ENCODE measurements around the gene VANGL1.

Gene VANGL1

DNA sequence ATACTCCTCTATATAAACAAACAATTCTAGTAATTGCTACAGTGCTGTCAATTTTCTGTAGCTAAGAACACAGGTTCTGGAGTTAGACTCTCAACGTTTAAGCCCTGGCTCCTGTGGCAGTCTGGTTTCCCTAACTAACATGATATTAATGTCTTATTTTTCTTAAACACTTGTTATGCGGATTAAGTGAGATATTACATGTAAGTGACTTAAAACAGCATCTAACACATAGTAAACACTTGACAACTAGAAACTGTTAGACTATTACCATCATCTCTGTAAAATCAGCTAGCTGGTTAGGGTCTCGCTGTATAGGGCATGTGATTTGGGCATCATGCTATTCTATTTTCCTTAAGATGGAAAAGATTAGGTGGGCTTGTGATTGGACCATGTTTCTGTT, 2.3 kb downstream of the VANGL1 start:
- no peak for DNase-seq (ENCODE audit: low spot score)

GRCh38 chr1:115647047-115647446, 5.3 kb downstream of the VANGL1 start:
- peak; percentile 50 for DNase-seq (ENCODE audit: low spot score)

- no peak for DNase-seq (ENCODE audit: low spot score)
These were observed 5.7 kb downstream of the VANGL1 start for GRCh38 chr1:115647507-115647906.

GRCh38 chr1:115647919-115648650, 6.3 kb downstream of the VANGL1 start:
- no peak for DNase-seq (ENCODE audit: low spot score)

DNA sequence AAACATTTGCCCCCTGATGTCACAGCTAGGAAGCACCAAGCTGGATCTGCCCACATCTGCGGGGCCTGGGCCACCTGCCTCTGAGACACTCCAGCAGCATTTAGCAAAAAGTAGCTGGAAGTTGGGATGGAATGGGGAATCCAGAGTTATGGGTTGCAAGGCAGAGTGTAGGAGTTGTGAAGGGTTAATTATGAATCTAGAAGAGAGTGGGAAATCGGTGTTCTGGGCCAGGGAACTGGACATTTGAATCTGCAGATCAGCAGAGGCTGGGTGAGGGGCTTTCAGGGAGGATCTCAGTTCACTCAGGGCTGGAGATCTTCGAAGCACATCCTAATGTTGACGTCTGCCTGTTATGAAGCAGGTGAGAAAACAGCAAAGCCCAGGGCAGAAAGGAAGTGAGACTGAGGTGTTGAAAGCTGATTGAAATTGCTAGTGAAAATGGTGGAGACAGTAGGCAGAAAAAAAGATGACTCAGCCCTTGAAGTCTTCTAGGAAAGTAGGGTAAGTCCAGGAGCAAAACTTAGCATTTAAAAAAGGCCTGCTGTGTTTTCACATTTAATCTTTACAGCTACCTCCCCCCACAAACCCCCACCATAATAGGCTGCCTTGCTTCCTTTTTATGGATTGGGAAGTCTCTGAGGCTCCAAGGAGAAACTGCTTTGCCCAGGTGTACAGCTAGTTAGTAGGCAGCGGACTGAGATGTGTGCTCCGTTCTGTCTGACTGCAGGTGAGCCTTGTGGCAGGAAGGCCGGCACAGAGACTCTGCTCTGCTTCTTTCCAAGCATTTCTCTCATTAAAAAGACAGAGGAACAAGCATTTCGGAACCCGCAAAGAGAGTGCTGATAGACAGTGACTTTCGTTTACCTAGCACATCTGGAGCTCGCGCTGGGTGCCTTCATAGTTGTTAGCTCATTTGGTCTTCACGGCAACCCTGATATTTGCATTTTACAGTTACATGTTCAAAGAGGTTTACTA, 7.2 kb downstream of the VANGL1 start:
- DNase-seq (ENCODE audit: low spot score) = peak; percentile 36

DNA sequence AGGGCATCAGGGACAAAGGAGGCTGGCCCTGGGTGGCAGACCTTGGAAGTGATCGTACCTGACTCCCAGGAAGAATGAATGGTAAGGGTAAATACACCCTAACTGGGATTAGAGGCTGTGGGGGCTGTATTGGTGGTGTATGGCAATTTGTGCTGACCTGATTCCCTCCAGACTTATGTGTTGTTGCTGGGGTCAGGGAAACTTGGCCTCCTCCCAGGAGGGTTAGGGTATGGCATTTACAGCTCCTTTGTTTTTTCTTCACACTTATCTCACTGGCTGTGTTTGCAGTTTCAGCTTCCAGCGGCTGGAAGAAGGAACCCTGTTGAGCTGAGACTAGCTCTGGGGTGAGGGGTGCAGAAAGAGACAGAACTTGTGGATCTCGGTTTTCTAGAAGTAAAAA, 8.2 kb downstream of the VANGL1 start:
- no peak for DNase-seq (ENCODE audit: low spot score)

GRCh38 chr1:115650961-115651360, 9.2 kb downstream of the VANGL1 start:
- DNase-seq (ENCODE audit: low spot score) = no peak

DNA sequence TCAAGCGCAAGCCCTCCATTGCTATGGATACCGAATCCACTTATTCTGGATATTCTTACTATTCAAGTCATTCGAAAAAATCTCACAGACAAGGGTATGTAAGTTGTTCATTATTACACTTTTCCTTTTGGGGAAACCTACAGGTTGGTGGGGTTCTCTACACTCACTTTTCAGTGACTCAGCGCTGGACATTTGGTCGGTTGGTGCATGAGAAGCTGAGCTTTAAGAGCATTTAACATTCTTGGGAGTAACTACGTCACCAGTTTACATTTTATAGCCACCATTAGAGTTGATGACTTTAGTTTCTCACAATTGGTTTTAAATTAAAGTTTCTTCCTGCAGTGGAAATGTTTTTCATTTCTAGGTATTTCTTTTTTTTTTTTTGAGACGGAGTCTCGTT, 9.6 kb downstream of the VANGL1 start:
- DNase-seq (ENCODE audit: low spot score) = no peak

- DNase-seq (ENCODE audit: low spot score) = no peak
These were observed 10.5 kb downstream of the VANGL1 start for GRCh38 chr1:115652236-115652788.

DNA sequence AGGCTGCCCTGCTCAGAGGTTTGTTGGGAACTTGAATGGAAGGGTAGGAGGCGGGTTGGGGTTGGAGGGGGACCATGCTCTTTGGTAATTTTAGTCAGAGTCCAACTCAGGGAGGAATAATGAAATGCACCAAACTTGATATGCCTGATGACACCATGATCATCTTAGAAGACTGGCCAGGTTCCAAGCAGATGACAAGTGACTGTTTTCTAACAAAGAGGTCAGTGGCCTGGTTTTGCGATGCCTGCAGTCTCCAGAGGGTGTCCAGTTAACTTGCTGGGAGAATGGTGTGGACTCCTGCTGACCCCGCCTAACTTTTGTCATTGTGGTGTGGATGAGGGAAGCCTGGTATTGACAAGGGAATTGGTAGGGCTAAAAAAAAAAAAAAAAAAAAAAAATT, 12.4 kb downstream of the VANGL1 start:
- DNase-seq (ENCODE audit: low spot score) = no peak

- no peak for DNase-seq (ENCODE audit: low spot score)
These were observed 13.0 kb downstream of the VANGL1 start for GRCh38 chr1:115654663-115655305.

GRCh38 chr1:115655306-115655663, 13.5 kb downstream of the VANGL1 start:
- no peak for DNase-seq (ENCODE audit: low spot score)

- no peak for DNase-seq (ENCODE audit: low spot score)
These were observed 14.1 kb downstream of the VANGL1 start for GRCh38 chr1:115655916-115656315.

DNA sequence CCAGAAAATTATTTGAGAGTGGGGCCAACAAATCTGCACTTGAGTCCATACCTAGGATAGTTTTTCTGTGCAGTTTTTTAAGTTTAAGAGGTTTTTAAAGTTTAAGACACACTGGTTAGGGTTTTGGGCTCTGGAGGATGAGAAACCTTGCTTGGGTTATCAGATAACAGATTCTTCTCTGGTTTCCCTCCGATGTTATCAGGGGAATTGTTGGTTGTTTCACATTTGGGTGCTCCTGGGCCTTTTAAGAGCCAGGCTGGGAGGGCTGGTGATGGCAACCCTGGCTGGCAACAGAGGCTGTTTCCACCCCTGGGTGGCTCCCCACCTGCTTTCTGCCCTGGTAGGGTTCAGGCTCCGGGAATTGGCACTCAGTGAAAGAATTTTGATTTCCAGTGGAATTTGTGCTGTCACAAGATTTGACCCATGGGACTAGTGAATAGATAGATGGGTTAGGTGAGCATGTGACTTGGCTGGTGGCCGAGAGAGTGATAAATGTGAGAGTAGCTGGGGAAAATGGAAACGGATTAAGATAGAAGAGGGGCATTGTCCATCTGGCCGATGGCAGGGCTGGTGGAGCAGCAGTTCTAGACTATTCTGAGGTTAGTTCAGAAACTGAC, 14.8 kb downstream of the VANGL1 start:
- DNase-seq (ENCODE audit: low spot score) = no peak

DNA sequence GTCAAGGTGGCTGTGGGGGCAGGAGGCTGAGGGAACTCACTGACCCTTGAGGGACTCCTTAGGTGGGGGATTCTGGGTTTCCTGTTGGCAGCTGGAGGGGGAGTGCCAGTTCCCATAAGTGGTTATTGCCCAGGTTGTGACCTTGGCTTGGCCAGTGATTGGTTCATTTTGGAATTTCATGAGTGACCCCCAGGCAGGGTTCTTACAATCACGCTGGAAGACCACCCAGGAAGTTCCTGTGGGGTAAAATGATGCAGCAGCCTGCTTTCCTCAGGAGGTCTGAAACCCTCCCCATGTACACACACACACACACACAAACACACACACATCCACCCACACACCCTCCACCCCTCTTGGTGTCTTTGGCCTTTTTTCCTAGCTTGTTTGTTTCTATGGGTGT, 16.9 kb downstream of the VANGL1 start:
- no peak for DNase-seq (ENCODE audit: low spot score)

GRCh38 chr1:115660151-115660550, 18.4 kb downstream of the VANGL1 start:
- no peak for DNase-seq (ENCODE audit: low spot score)

DNA sequence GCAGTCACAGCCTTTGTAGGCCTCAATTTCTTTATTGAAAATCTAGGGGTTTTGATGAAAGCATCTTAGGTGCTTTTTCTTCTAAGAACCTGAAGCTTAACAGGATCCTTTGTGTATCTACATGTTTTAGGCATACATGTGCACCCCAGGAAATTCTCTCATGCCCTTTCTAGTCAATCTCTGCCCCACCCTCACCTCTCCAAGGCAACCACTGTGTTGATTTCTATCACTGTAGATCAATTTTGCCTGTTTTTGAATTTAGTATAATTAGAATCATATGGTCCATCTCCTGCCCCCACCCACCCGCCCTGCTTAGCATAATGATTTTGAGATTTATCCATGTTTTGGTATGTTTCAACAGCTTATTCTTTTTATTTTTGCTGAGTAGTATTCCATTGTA, 19.4 kb downstream of the VANGL1 start:
- no peak for DNase-seq (ENCODE audit: low spot score)

GRCh38 chr1:115665319-115666096, 23.7 kb downstream of the VANGL1 start:
- peak; percentile 45 for DNase-seq (ENCODE audit: low spot score)

GRCh38 chr1:115666206-115666605, 24.4 kb downstream of the VANGL1 start:
- no peak for DNase-seq (ENCODE audit: low spot score)

DNA sequence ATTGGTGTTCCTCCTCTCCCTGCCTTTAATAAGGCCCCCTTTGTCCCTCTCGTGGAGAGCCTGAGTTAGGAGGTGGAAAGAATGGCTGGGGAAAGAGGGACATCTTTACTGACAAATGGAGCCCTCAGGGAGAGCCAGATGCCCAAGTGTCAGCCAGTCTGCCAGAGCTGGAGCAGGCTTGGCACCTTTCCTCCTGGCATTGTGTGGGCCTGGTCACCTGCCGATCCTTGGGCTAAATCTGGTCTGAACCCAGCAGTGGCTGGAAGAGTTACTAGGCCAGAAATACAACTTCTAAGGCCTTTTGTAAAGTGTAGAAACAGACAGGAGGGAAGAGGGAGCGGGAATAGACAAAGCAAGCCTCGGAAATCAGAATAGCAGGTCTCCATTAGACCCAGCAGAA, 24.9 kb downstream of the VANGL1 start:
- no peak for DNase-seq (ENCODE audit: low spot score)

- DNase-seq (ENCODE audit: low spot score) = no peak
These were observed 26.8 kb downstream of the VANGL1 start for GRCh38 chr1:115668579-115668978.

All from kidney tubule cell (primary cell).